Measurements from ENCODE around the gene BLNK.

DNA sequence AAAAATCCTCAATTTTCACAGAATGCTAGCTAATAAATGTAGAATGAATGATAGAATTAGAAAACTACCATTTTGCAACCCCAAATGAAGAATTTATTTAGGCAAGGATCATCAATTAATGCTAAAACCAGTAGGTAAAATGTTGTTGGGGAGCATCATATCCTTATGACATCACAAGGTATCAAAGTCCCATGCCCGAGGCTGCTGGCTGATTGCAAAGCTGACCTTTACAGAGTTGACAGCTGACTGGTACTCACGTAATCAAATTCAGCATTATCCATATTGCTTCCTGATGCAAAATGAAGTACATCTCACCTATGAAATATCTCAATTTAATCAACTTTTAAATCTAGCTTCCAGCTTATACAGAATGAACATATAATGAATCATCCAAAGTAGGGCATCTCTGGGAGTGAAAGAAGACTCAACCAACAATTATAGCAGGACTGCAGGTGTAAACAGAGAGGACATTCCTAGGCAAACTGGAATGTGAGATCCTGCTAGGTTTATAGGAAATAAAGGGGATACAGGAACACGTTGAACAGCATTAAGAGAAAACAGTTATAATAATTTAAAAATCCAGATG is 10.2 kb upstream of the BLNK start:
- TF ChIP-seq EZH2phosphoT487 (IDR thresholded peaks at IDR 0.05; ENCODE audit: low read length) (no peak), EZH2 (optimal IDR thresholded peaks at IDR 0.05; ENCODE audit: low read depth, low read length) (no peak)
- TF ChIP-seq, protein P1, sequence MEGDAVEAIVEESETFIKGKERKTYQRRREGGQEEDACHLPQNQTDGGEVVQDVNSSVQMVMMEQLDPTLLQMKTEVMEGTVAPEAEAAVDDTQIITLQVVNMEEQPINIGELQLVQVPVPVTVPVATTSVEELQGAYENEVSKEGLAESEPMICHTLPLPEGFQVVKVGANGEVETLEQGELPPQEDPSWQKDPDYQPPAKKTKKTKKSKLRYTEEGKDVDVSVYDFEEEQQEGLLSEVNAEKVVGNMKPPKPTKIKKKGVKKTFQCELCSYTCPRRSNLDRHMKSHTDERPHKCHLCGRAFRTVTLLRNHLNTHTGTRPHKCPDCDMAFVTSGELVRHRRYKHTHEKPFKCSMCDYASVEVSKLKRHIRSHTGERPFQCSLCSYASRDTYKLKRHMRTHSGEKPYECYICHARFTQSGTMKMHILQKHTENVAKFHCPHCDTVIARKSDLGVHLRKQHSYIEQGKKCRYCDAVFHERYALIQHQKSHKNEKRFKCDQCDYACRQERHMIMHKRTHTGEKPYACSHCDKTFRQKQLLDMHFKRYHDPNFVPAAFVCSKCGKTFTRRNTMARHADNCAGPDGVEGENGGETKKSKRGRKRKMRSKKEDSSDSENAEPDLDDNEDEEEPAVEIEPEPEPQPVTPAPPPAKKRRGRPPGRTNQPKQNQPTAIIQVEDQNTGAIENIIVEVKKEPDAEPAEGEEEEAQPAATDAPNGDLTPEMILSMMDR (IDR thresholded peaks at IDR 0.05; ENCODE audit: low read length) = no peak
